GM12891 (cell line): ENCODE data around the gene BTBD2.

Source experiments
- PAX5 ChIP-seq: IDR thresholded peaks from 2 replicates; pipeline ENCODE4 v1.6.1; 2011; ENCODE audit warnings: low read length, moderate library complexity, mild to moderate bottlenecking; ENCODE audit not compliant: insufficient read depth, severe bottlenecking
- POLR2A ChIP-seq: IDR thresholded peaks from 2 replicates; pipeline ENCODE4 v1.6.1; 2011; ENCODE audit warnings: low read depth, low read length, control low read depth
- POLR2AphosphoS5 ChIP-seq: IDR thresholded peaks from 2 replicates; pipeline ENCODE4 v1.6.1; 2011; ENCODE audit warnings: low read depth, low read length, control low read depth
- SPI1 ChIP-seq: IDR thresholded peaks from 2 replicates; pipeline ENCODE4 v1.6.1; 2011; ENCODE audit warnings: low read depth, low read length, control low read depth
- TAF1 ChIP-seq: IDR thresholded peaks from 2 replicates; pipeline ENCODE4 v1.6.1; 2011; ENCODE audit warnings: low read depth, low read length, control low read depth

- no peak for TF ChIP-seq POLR2A
- no peak for TF ChIP-seq SPI1
- no peak for TF ChIP-seq PAX5
- no peak for TF ChIP-seq TAF1
- no peak for TF ChIP-seq POLR2AphosphoS5
These were observed 66.0 kb downstream of the BTBD2 start for GRCh38 chr19:1949304-1950101.
